Measurements from ENCODE around the gene WIZ. TPM values are rescaled to one million over a fixed set of nuclear protein-coding genes. Genes with fewer than 3 reads are reported as not detected.

Gene WIZ
- total and polyA plus RNA-seq, 2 of the 8 experiments (the other 6 are each of a cell fraction or from before 2014, with no cell fraction given): 12.5 to 33.2 TPM

- TF ChIP-seq CTBP2 (IDR thresholded peaks at IDR 0.05; ENCODE audit: borderline replicate concordance, insufficient read depth, insufficient read length, low read length): no peak
- no peak for TF ChIP-seq RXRA (IDR thresholded peaks at IDR 0.05; ENCODE audit: insufficient read depth, low read depth, low read length)
- peak; percentile 99 for TF ChIP-seq SAP30 (IDR thresholded peaks at IDR 0.05; ENCODE audit: insufficient read depth, insufficient replicate concordance, low read length)
- TF ChIP-seq KDM4A (IDR thresholded peaks at IDR 0.05; ENCODE audit: low read depth, low read length, severe bottlenecking): peak; percentile 74
- peak; percentile 97 for TF ChIP-seq SRF (IDR thresholded peaks at IDR 0.05; ENCODE audit: low read depth, low read length)
- peak; percentile 49; the same call in 1 of the 2 replicates for TF ChIP-seq TBP (IDR thresholded peaks at IDR 0.05; ENCODE audit: low read depth, low read length)
- peak; percentile 6; the same call in 1 of the 2 replicates for TF ChIP-seq FOSL1 (IDR thresholded peaks at IDR 0.05; ENCODE audit: insufficient read depth, low read depth, low read length)
- TF ChIP-seq POLR2A (IDR thresholded peaks at IDR 0.05; ENCODE audit: control extremely low read depth in 1 of 2, low read depth in 2 of 2, low read length in 2 of 2): peak in 1 of 2 experiments; percentile 76; a peak in 2 of 3 replicates
- TF ChIP-seq JUN (IDR thresholded peaks at IDR 0.05; ENCODE audit: low read depth, low read length): no peak
- no peak for TF ChIP-seq GABPA (IDR thresholded peaks at IDR 0.05; ENCODE audit: borderline replicate concordance, insufficient read depth, low read length)
- peak; percentile 58 for TF ChIP-seq RBBP5 (IDR thresholded peaks at IDR 0.05; ENCODE audit: borderline replicate concordance, low read depth, low read length)
- TF ChIP-seq ASH2L (IDR thresholded peaks at IDR 0.05; ENCODE audit: low read length): peak; percentile 64
- TF ChIP-seq E2F6 (IDR thresholded peaks at IDR 0.05): no peak
- TF ChIP-seq NRF1 (IDR thresholded peaks at IDR 0.05; ENCODE audit: low read depth, low read length): no peak
- TF ChIP-seq YY1 (IDR thresholded peaks at IDR 0.05; ENCODE audit: low read depth, low read length): peak; percentile 95
- no peak for TF ChIP-seq TEAD4 (IDR thresholded peaks at IDR 0.05; ENCODE audit: low read depth, low read length)
- peak in 1 of 2 experiments; percentile 13; a peak in 1 of 4 replicates for TF ChIP-seq RAD21 (IDR thresholded peaks at IDR 0.05 in 1 of 2, conservative IDR thresholded peaks at IDR 0.05 in 1 of 2; ENCODE audit: low read depth in 2 of 2, low read length in 2 of 2)
- TF ChIP-seq, protein P1, sequence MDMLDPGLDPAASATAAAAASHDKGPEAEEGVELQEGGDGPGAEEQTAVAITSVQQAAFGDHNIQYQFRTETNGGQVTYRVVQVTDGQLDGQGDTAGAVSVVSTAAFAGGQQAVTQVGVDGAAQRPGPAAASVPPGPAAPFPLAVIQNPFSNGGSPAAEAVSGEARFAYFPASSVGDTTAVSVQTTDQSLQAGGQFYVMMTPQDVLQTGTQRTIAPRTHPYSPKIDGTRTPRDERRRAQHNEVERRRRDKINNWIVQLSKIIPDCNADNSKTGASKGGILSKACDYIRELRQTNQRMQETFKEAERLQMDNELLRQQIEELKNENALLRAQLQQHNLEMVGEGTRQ (IDR thresholded peaks at IDR 0.05; ENCODE audit: low read length): no peak
- no peak for TF ChIP-seq ATF2 (IDR thresholded peaks at IDR 0.05; ENCODE audit: low read length)
Measured at GRCh38 chr19:15432629-15433518, 16.9 kb downstream of the WIZ start (continued).

Data from H1 (cell line).